ENCODE measurements around the gene LRP1B.
"Not testable (repeated sequence)": the region's sequence is repeated elsewhere in the genome, so short reads cannot be mapped to it uniquely, and the experiment has no call there.

Gene LRP1B

GRCh38 chr2:140288213-140288612, 1842.6 kb downstream of the LRP1B start:
- Histone ChIP-seq H3K9me3 (ENCODE audit: low read length) (no peaks in the 10 kb centered on the region), H2AFZ (ENCODE audit: low read length) (no peak overlapping the region), H4K20me1 (ENCODE audit: insufficient read depth, low read length) (no peaks in the 10 kb centered on the region), H3K4me3 (ENCODE audit: low read depth, low read length, poor library complexity, severe bottlenecking) (no peak overlapping the region), H3K27me3 (ENCODE audit: insufficient read depth, low read length) (no peaks in the 10 kb centered on the region), H3F3A (ENCODE audit: insufficient read depth, low read length) (no peaks in the 10 kb centered on the region), H3K9me2 (ENCODE audit: low read depth, low read length) (no peaks in the 10 kb centered on the region), H3K9ac (ENCODE audit: low read length) (no peak overlapping the region), H3K4me1 (ENCODE audit: insufficient read depth, low read length, severe bottlenecking) (no peaks in the 10 kb centered on the region), H3K79me2 (ENCODE audit: insufficient read depth, low read length) (no peaks in the 10 kb centered on the region), H3K36me3 (ENCODE audit: insufficient read depth, low read length) (no peaks in the 10 kb centered on the region), H3K27ac (ENCODE audit: low read depth, low read length, poor library complexity, severe bottlenecking) (no peak overlapping the region), H3K4me2 (ENCODE audit: low read length) (no peak overlapping the region)
- TF ChIP-seq CTCF (IDR thresholded peaks at IDR 0.05; ENCODE audit: low read length) = no peak
- no peak for TF ChIP-seq EZH2 (IDR thresholded peaks at IDR 0.05; ENCODE audit: borderline replicate concordance, low read length)

- Histone ChIP-seq H3K27ac (ENCODE audit: low read depth, low read length, poor library complexity, severe bottlenecking) (no peak overlapping the region), H3K4me3 (ENCODE audit: low read depth, low read length, poor library complexity, severe bottlenecking) (no peak overlapping the region), H2AFZ (ENCODE audit: low read length) (no peak overlapping the region), H3F3A (ENCODE audit: insufficient read depth, low read length) (no peaks in the 10 kb centered on the region), H3K4me1 (ENCODE audit: insufficient read depth, low read length, severe bottlenecking) (no peaks in the 10 kb centered on the region), H3K9me3 (ENCODE audit: low read length) (no peaks in the 10 kb centered on the region), H3K4me2 (ENCODE audit: low read length) (no peak overlapping the region), H3K36me3 (ENCODE audit: insufficient read depth, low read length) (no peaks in the 10 kb centered on the region), H3K79me2 (ENCODE audit: insufficient read depth, low read length) (no peaks in the 10 kb centered on the region), H3K9me2 (ENCODE audit: low read depth, low read length) (no peaks in the 10 kb centered on the region), H3K27me3 (ENCODE audit: insufficient read depth, low read length) (no peaks in the 10 kb centered on the region), H3K9ac (ENCODE audit: low read length) (no peak overlapping the region), H4K20me1 (ENCODE audit: insufficient read depth, low read length) (no peaks in the 10 kb centered on the region)
- TF ChIP-seq CTCF (IDR thresholded peaks at IDR 0.05; ENCODE audit: low read length) (no peak), EZH2 (IDR thresholded peaks at IDR 0.05; ENCODE audit: borderline replicate concordance, low read length) (no peak)
Measured at GRCh38 chr2:140286377-140286776, 1844.4 kb downstream of the LRP1B start.

DNA sequence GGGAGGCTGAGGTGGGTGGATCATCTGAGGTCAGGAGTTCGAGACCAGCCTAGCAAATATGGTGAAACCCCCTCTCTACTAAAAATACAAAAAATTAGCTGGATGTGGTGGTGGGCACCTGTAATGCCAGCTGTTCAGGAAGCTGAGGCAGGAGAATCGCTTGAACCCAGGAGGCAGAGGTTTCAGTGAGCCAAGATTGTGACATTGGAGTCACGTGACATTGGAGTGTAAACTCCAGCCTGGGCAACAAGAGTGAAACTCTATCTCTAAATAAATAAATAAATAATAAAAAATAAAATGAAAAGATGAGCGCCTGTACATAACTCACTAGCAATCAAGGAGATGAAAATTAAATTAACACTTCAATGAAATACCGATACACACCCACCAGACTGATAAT, 1853.5 kb downstream of the LRP1B start:
- H3K79me2 ChIP-seq (ENCODE audit: insufficient read depth, low read length); H3K27me3 ChIP-seq (ENCODE audit: insufficient read depth, low read length); H3K9ac ChIP-seq (ENCODE audit: low read length); H4K20me1 ChIP-seq (ENCODE audit: insufficient read depth, low read length); H3K27ac ChIP-seq (ENCODE audit: low read depth, low read length, poor library complexity, severe bottlenecking); H3K4me1 ChIP-seq (ENCODE audit: insufficient read depth, low read length, severe bottlenecking); H3K4me2 ChIP-seq (ENCODE audit: low read length); H3K9me2 ChIP-seq (ENCODE audit: low read depth, low read length); H2AFZ ChIP-seq (ENCODE audit: low read length); H3K36me3 ChIP-seq (ENCODE audit: insufficient read depth, low read length); H3K4me3 ChIP-seq (ENCODE audit: low read depth, low read length, poor library complexity, severe bottlenecking); H3F3A ChIP-seq (ENCODE audit: insufficient read depth, low read length); H3K9me3 ChIP-seq (ENCODE audit: low read length): not testable (repeated sequence)

DNA sequence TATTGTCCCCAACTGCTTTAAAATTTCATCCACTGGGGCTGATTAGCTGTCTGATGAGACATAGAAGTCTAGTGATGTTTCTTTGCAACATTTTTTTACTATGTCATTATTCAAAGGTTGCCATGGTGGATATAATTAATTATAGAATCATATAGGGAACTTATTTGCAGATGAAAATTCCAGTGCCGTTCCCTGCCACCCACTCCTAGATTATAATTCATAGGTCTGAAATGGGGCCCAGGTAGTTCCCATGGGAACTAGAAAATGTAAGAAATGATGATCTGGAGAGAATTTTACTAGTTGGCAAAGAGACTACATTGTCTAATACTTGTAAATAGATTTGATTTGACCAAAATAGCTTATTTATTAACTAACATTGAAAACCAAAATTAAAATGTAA, 1854.2 kb downstream of the LRP1B start:
- TF ChIP-seq CTCF (IDR thresholded peaks at IDR 0.05; ENCODE audit: low read length) (no peak), EZH2 (IDR thresholded peaks at IDR 0.05; ENCODE audit: borderline replicate concordance, low read length) (no peak)
- Histone ChIP-seq H2AFZ (ENCODE audit: low read length) (no peak overlapping the region), H3K36me3 (ENCODE audit: insufficient read depth, low read length) (no peaks in the 10 kb centered on the region), H3K9ac (ENCODE audit: low read length) (no peak overlapping the region), H3K27me3 (ENCODE audit: insufficient read depth, low read length) (no peaks in the 10 kb centered on the region), H3K79me2 (ENCODE audit: insufficient read depth, low read length) (no peaks in the 10 kb centered on the region), H4K20me1 (ENCODE audit: insufficient read depth, low read length) (no peaks in the 10 kb centered on the region), H3K9me2 (ENCODE audit: low read depth, low read length) (no peaks in the 10 kb centered on the region), H3K27ac (ENCODE audit: low read depth, low read length, poor library complexity, severe bottlenecking) (no peak overlapping the region), H3K4me3 (ENCODE audit: low read depth, low read length, poor library complexity, severe bottlenecking) (no peak overlapping the region), H3K9me3 (ENCODE audit: low read length) (no peaks in the 10 kb centered on the region), H3K4me1 (ENCODE audit: insufficient read depth, low read length, severe bottlenecking) (no peaks in the 10 kb centered on the region), H3K4me2 (ENCODE audit: low read length) (no peak overlapping the region), H3F3A (ENCODE audit: insufficient read depth, low read length) (no peaks in the 10 kb centered on the region)
